NCI-H1105 treated with DMSO at 0.1 percent for 48 hours (cell line): Measurements from ENCODE around the gene ADCY2.

Source experiments
- DNase-seq: peaks from one replicate; lab custom pipeline; 2025; lab: John Stamatoyannopoulos, UW

Gene ADCY2

GRCh38 chr5:7597059-7597642 lies 201.2 kb downstream of the ADCY2 start:
- DNase-seq = no peak

- DNase-seq = no peak
These were observed 211.0 kb downstream of the ADCY2 start for GRCh38 chr5:7606840-7607465.

GRCh38 chr5:7608772-7609171 lies 212.8 kb downstream of the ADCY2 start:
- no peak for DNase-seq

- no peak for DNase-seq
These were observed 213.8 kb downstream of the ADCY2 start for GRCh38 chr5:7609726-7610125.

GRCh38 chr5:7610531-7611177 lies 214.7 kb downstream of the ADCY2 start:
- no peak for DNase-seq

- no peak for DNase-seq
These were observed 215.6 kb downstream of the ADCY2 start for GRCh38 chr5:7611518-7611917.

GRCh38 chr5:7615566-7616061 lies 219.7 kb downstream of the ADCY2 start:
- DNase-seq = no peak

GRCh38 chr5:7616897-7617296 lies 221.0 kb downstream of the ADCY2 start:
- no peak for DNase-seq

GRCh38 chr5:7622498-7622897 lies 226.6 kb downstream of the ADCY2 start:
- no peak for DNase-seq

- DNase-seq = no peak
These were observed 229.8 kb downstream of the ADCY2 start for GRCh38 chr5:7625740-7626139.

- no peak for DNase-seq
These were observed 232.3 kb downstream of the ADCY2 start for GRCh38 chr5:7628248-7628647.

GRCh38 chr5:7628820-7629219 lies 232.9 kb downstream of the ADCY2 start:
- no peak for DNase-seq

GRCh38 chr5:7629561-7629960 lies 233.6 kb downstream of the ADCY2 start:
- DNase-seq = peak; percentile 90

- DNase-seq = no peak
These were observed 238.9 kb downstream of the ADCY2 start for GRCh38 chr5:7634837-7635236.

- no peak for DNase-seq
These were observed 242.5 kb downstream of the ADCY2 start for GRCh38 chr5:7638456-7638855.

GRCh38 chr5:7642029-7642428 lies 246.1 kb downstream of the ADCY2 start:
- no peak for DNase-seq

- no peak for DNase-seq
These were observed 248.8 kb downstream of the ADCY2 start for GRCh38 chr5:7644723-7645122.

GRCh38 chr5:7650755-7651154 lies 254.8 kb downstream of the ADCY2 start:
- no peak for DNase-seq

- DNase-seq = no peak
These were observed 257.1 kb downstream of the ADCY2 start for GRCh38 chr5:7653046-7653445.

- DNase-seq = no peak
These were observed 261.2 kb downstream of the ADCY2 start for GRCh38 chr5:7657153-7657552.

- DNase-seq = no peak
These were observed 263.5 kb downstream of the ADCY2 start for GRCh38 chr5:7659420-7659819.

- no peak for DNase-seq
These were observed 266.4 kb downstream of the ADCY2 start for GRCh38 chr5:7662289-7662688.

GRCh38 chr5:7663808-7664207 lies 267.9 kb downstream of the ADCY2 start:
- DNase-seq = no peak
